GM18909 (cell line): Measurements from ENCODE around the gene EIF2S2.

Source experiments
- ATAC-seq: cut with Tn5 transposase; IDR thresholded peaks from one replicate; pipeline ENCODE4 v1.9.1; 2021; ENCODE audit warnings: mild to moderate bottlenecking; ENCODE audit not compliant: unreplicated experiment, poor library complexity

The EIF2S2 gene

DNA sequence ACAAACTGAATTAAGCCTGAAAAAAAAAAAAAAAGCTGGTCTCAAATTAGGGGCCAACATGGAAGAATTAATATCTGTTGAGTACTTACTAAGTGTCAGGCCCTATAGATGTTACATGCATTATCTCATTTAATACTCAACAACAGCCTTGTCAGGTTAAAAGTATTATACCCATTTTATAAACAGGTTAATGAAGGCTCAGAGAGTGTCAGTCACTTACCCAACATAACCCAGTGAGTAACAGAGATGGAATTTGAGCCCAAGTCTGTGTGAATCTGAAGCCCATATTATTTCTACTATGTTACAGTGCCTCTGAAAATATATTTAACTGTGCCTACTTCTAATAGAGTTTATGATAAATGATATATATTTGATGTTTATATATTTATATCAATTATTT, 11.3 kb upstream of the EIF2S2 start:
- ATAC-seq, result no peak

DNA sequence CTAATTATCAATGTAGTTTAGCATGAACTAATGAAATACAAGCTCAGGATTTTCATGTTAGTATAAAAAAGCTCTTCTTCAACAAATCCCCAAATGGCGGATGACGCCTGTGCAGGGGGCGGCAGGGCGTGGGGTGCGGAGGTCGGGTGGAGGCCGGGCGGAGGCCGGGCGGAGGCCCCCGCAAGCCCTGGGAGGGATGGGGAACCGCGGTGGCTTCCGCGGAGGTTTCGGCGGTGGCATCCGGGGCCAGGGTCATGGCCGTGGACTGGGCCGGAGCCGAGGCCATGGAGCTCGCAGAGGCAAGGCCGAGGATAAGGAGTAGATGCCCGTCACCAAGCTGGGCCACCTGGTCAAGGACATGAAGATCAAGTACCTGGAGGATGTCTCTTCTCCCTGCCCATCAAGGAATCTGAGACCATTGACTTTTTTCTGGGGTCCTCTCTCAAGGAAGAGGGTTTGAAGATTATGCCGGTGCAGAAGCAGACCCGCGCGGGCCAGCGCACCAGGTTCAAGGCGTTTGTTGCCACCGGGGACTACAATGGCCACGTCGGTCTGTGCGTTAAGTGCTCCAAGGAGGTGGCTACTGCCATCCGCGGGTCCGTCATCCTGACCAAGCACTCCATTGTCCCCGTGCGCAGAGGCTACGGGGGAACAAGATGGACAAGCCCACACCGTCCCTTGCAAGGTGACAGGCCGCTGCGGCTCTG, 10.4 kb upstream of the EIF2S2 start:
- no peak for ATAC-seq

DNA sequence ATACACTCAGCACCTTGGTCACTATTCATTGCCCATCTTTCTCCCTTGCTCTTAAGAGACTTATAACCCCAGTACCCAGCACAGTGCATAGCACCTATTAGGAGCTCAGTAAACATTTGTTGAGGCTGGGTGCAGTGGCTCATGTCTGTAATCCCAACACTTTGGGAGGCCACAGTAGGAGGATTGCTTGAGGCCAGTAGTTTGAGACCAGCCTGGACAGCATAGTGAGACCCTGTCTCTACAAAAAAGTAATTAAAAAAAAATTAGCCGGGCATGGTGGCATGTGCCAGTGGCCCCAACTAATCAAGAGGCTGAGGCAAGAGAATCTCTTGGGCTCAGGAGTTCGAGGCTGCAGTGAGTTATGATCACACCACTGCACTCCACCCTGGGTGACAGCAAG, 8.2 kb upstream of the EIF2S2 start:
- ATAC-seq, result no peak

DNA sequence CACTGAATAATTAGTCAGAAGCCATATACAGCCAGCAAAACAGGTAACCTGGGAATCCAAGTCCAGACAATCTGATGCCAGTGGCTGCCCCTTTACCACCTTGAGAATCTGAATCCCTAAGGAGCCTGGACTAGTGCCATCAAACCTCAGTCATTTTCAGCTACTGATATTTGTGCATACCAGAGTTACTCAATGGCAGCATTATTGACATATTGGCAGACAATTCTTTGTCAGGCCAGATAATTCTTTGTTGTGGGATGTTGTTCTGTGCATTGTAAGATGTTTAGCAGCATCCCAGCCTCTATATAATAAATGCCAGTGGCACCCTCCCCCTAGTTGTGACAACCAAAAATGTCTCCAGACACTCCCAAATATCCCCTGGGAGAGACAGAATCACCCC, 3.2 kb upstream of the EIF2S2 start:
- no peak for ATAC-seq

DNA sequence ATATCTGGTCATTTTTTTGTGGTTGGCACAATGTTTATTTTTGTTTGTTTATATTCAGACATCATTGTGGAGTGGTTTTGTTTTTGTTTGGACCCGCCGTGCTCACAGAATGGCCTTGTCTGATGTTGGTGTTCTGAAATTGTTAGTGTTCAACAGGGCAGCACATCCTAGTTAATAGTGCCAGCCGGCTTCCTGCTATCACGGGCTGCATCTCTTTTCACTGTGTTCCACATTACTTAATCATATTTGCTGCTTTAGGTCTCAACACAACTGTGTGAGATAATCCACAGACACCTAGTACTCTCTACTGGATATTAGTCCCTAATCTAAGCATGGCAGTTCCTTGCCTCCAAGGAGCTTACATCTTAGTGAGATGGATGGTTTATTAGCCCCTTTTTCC, 2.8 kb upstream of the EIF2S2 start:
- no peak for ATAC-seq

DNA sequence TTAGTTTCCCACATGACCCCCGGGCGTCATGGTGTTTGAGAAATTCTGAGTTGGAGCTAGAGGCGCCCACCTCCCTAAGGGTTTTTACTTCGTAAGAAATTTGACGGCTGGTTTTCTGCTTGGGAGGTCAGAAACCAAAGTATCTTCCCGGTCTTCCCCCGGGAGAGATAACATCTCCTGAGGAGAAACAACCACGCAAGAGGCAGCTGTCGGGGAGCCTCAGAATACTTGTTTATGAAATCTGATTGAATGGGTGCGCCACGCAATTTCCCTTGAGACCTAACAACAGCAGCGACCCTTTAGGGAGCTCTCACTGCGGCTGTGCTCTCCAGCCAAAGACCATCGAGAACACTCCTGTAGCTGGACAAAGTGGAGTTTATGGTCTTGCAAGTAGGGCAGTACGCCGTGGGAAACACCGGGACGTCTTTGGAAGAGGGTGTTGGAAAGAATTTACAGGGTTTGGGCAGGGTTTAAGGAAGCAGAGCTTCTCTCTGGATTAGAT, 608 bp upstream of the EIF2S2 start:
- peak; percentile 9 for ATAC-seq

DNA sequence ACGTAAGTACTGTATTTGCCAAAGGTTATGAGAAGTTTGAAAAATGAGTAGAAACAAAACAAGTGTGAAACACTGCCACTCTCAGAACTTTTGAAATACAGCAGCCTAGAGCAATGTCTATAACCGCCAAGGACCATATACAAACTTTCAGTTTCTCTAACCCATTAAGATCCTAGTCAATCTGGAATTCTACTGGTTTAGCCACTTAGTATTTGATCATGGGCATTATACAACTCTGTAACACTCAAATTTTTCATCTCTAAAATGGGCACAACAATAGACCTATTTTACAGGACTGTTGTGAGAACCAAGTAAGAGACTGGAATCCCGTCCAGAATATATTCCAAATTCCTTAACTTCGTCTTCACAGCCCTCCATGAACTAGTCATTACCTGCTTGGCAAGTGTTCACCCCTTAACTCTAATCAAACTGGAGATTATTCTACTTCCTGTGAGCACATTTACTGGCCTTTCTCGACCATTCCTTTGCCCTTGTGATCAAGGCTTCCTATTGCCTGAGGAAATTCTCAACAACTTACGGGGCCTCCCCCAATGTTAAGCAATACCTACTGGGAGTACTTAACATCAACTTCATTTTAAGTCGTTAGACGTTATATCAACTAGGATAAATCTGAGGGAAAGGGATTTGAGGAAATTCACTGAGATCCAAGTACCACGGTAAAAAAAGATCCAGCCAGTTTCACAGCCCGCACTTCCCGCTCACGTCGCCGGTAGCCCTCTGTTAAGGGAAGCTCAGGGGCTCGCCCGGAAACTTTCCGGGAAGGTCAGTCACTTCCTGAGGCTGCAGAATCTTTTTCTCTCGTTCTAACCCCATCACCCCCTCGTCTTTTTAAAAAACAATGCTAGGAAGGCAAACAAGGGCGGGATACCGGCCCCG, 1.1 kb downstream of the EIF2S2 start:
- ATAC-seq, result no peak

DNA sequence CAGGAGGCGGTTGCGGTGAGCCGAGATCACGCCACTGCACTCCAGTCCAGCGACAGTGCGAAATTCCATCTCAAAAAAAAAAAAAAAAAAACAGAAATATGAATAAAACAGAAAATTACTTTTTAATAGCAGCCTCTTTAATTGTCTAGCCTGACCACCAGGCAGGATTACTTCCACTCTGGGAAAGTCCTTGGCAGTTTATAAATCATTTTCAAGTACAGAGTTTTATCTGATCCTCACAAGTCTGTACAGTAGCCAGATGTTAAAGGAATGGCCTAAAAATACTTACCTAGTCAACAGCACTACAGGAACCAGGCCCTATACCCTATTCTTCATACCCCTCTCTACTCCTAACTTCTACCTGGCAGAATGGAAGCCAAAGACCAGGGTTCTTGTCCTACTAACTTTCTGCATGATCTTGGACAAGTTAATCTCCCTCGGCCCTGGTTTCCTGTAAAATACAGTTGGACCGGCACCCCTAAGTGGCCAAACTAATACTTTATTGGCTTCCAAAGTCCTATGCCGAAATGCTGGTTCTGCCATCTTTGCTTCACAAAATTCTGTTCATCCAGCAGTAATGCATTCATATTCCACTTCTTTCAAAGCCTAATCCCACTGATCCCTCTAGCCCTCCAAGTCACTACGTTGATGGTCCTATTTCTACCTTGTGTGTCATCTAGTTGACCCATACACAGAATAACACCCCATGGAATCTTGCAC, 1.9 kb downstream of the EIF2S2 start:
- no peak for ATAC-seq

DNA sequence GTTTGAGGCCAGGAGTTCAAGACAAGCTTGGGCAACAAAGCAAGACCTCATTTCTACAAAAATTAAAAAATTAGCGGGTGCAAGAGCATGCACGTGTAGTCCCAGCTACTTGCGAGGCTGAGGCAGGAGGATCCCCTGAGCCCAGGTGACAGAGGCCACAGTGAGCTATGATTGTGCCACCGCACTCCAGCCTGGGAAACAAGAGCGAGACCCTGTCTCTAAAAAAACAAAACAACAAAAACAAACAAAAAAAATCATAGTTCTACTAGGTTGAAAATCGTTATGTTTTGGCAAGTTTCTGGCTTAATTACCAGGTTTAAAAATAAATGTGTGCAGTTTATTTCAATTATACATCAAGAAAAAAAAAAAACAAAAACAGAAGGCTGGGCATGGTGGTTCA, 2.6 kb downstream of the EIF2S2 start:
- ATAC-seq, result no peak

DNA sequence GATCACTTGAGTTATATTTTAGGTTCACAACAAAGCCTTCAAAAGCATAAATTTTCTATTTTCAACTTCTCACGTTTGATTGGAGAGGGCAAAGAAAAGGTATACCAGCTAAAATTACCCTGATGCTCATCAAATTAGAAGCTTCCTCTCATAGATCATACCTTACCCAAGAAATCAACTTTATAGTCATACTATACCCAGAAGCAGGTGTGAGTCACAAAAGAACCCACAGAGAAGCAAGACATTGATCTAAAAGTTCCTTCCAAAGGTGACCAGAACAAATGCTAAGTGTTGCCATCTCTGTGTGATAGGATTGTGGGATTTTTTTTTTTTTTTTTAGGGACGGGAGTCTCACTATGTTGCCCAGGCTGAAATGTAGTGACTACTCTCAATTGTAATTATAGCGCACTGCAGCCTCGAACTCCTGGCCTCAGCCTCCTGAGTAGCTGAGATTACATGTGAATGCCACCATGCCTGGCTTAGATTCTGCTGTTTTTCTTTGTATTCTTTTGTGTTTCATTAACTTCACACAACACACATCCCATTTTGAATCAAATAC, 3.3 kb downstream of the EIF2S2 start:
- ATAC-seq, result no peak

DNA sequence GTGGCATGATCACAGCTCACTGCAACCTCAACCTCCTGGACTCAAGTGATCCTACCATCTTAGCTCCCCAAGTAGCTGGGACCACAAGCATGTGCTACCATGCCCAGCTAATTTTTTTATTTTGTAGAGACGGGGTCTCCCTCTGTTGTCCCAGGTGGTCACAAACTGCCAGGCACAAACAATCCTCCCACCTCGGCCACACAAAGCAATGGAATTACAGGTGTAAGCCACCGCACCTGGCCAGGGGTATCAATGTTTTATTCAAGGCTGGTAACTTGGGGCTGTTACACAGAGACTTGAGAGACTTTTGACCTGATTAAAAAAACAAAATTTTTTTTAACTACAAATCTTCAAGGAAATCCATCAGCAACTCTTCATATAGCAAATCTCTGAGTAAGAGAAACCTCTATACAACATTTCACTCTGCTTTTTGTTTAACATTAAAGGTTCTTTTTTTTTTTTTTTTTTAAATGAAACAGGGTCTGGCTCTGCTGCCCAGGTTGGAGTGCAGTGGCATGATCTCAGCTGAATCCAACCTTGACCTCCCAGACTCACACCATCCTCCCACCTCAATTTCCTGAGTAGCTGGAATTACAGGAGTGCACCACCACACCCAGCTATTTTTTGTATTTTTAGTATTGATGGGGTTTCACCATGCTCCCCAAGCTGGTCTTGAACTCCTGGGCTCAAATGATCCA, 5.9 kb downstream of the EIF2S2 start:
- ATAC-seq, result no peak

DNA sequence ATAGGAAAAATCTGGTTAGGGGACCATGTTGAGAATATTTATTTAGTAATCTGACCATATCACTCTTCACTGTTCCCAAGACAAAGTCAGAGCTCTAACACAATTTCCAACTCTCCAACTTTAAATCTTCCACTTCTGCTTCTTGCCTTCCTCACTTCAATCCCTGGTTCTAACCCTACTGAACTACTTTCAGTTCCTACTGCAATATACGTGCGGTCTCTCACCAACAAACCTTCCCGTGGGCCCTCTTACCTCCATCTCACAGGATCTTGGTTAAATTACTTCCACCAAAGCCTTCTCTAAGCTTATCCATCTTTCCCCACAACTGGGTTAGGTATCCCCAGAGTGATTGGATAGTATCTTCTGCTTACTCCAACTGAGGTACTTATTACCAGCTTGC, 8.0 kb downstream of the EIF2S2 start:
- no peak for ATAC-seq

DNA sequence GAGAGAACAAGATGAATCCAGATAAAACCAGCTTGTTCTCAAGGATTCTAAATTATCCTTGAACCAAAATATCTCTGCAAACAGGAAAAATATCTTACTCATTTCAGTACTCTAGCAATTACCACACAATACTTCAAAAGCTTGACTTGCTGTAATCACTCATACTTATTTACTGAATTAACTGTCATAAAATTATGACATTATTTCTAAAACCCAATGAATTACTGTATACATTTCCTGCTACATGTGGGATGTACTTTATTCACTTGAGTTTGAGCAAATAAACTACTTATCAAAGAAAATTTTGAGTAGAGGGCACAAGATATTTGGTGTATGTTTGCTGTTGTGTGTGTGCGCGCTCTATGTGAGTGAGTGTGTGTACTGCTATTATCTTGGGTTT, 9.7 kb downstream of the EIF2S2 start:
- no peak for ATAC-seq

DNA sequence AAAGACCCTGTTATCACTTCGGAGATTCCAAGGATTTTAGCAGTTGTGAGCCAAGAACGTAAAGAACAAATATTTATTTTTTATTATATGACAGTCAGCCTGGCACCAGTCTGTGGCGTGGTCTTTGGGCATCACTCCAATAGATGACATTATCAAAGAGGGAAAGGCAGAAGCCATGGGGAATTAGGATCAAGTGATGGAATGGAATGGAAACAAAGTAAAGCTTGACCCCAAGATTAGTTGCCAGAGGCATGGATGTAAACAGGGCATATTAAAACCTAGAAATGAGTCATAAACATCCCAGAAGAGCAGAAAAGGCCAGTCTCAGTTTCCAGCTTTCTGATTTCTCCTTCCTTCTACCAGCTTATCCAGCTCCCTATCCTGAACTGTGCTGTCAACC, 11.5 kb downstream of the EIF2S2 start:
- ATAC-seq, result no peak

DNA sequence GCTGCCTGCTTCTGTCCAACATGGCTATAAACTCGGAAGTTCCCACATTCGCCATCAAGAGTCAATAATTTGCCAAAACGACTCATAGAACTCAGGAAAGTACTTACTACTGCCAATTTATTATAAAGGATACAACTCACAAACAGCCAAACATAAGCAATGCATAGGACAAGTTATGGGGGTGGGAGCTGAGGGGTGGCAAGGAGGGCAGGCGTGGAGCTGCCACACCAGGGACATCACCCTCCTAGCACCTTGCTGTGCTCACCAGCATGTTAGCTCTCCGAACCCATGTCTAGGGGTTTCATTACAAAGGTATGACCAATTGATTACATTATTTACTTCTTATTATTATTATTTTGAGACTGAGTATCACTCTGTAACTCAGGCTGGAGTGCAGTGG, 12.4 kb downstream of the EIF2S2 start:
- ATAC-seq, result no peak

DNA sequence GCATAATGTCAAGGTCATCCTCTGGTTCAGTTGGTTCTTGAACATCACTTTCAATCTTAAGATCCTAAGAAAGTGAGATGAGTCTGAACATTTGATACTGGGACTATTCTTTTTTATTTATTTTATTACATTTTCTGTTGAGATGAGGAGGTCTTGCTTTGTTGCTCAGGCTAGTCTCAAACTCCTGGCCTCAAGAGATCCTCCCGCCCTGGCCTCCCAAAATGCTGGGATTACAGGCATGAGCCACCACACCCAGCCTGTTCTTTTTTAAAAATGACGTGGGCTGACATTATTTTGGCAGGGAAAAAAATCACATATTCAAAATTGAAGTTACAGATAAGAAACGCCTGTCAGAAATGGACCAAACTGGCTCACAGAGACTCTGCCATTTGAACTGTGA, 13.5 kb downstream of the EIF2S2 start:
- no peak for ATAC-seq

DNA sequence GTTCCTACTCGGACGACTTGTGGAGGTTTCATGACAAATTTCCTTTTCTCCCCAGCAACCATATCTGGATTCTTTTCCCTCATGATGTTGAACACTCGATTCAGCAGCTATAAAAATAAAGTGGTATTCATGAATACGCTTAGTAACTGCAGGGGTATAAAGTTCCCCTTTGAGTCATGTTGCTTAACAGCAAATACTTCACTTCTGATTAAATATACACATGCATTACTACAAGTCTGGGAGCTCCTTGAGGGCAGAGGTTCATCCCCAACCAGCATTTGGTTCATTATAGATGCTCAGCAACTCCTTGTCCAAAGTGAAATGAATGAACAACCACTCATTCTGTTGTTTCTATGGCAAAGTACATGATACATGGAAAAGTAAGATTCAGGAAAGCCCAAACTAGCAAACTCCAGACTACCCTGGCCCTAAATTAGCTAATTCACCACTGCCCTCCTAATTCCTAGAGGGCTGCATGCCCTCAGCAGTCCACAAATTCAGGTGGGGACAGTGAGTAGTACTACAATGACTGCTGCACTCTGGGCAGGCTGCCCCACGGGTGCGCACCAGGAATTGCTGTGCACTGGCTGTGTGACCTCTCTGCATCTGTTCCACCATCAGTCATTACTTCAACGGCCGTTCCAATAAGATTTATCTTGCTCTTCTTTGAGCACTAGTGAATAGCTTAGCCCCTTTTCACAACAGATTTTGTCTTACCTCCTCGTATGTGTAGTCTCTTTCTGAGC, 15.2 kb downstream of the EIF2S2 start:
- no peak for ATAC-seq

DNA sequence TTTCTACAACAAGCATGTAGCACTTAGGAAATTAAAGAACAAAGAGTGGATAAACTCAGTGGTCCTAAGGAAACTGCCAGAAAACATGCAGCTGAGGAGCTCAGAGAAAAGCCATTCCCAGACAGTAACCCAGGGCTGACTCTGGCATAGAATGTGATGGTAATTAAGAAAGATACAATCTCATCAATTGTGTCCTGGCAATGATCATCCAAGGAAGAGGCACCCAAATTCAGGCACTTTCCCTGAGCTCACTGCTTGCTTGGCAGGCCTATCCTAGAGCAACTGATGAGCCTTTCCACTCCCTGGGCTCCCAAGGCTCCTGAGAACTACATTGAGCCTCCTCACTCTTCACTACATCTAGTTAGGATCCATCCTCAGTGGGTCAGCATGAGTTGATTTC, 16.2 kb downstream of the EIF2S2 start:
- no peak for ATAC-seq

DNA sequence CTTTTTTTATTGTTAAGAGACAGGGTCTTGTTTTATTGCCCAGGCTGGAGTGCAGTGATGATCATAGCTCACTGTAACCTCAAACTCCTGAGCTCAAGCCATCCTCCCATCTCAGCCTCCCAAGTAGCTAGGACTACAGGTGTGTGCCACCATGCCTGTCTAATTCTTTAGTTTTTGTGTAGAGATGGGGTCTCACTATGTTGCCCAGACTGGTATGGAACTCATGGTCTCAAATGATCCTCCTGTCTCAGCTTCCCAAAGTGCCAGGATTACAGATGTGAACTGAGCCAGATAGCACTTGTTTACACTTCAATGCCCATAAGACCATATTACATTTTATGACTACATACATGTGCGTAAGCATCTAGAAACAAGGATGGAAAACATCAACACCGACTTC, 18.1 kb downstream of the EIF2S2 start:
- ATAC-seq, result no peak
